ENCODE results near the gene CLIC3.

DNA sequence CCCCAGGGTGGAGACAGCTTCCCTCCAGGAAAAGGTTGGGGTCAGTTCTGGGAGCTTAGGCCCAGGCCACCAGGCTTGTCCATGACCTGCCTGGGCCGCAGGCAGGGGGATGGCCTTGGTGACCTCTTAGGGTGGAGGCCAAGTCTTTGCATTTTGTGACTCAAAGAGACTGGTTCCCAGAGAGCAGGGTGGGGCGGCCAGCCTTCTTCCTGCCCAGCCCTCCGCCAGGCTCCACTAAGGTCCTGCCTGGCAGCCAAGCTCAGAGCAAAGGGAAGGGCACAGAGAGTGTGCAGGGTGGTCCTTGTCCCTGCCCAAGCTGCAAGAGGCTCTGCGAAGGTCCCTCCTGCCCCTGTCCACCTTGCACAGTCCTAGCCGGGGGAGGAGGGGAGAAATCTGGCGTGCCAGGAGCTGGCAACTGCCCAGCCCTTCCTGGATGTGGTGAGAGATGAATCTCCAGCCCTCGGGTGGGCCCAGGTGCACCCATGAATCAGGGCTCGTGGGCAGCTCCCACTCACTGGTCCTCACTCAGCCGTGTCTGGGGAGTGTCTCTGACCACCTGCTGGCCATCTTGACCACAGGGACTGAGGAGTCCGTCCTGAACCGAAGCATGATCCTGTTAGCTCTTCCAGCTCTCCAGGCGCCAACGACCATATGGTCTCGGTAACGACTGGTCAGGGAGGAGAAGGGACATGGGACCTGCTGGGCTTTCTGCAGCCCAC lies 21.4 kb downstream of the CLIC3 start:
- no peak for TF ChIP-seq EZH2phosphoT487 (IDR thresholded peaks at IDR 0.05; ENCODE audit: insufficient read depth, low read depth)
- no peak for TF ChIP-seq EZH2 (IDR thresholded peaks at IDR 0.05; ENCODE audit: insufficient read depth, poor library complexity, severe bottlenecking)
